Amniotic epithelial cell (primary cell): ENCODE results near the gene ERICH6B.

Experiments
- DNase-seq: peaks from one replicate; pipeline ENCODE4 v3.0.0-alpha.2; 2010; ENCODE audit warnings: low read depth

Gene ERICH6B

GRCh38 chr13:45542391-45542790, 73.1 kb downstream of the ERICH6B start:
- no peak for DNase-seq

DNA sequence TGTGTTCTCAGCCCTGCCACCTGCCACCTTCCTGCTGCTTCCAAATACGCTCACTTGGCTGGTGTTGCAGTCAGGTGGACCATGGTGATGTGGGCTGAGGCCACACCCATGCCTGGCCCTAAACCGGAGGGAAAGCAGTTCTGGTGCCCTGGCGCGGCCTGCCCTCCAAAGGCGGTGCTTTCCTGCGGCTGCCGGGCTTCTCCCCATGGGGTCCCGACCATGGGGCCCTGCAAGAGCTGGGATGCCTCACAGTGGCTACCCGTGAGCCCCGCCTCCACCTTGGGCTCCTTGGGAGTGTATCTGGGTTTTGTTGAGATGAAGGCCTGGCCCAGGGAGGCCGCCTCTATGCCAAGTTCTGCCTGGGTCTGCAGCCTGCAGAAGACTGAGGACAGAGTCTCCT, 73.7 kb downstream of the ERICH6B start:
- DNase-seq = no peak

GRCh38 chr13:45540864-45541263, 74.7 kb downstream of the ERICH6B start:
- no peak for DNase-seq

DNA sequence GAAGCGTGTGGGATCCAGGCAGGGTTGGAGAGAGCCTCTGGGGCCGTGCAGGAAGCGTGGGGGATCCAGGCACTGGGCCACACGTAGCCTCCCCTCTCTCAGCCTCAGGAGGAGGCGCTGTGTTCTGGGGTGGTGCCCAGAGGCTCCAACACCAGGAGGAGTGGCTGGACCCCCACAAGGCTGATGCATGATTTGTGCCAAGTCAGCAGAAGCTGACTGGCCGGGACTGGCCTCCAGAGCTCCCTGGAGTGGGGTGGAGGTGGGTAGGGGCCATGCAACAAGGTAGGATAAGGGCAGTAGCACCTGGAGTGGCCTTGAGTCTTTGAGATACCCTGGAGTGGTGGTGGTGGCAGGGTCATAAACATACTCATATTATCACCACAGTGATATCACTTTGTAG, 75.3 kb downstream of the ERICH6B start:
- DNase-seq = no peak

- no peak for DNase-seq
Measured at GRCh38 chr13:45538382-45538781, 77.2 kb downstream of the ERICH6B start.

GRCh38 chr13:45537516-45537915, 78.0 kb downstream of the ERICH6B start:
- no peak for DNase-seq

- no peak for DNase-seq
Measured at GRCh38 chr13:45536224-45536623, 79.3 kb downstream of the ERICH6B start.

DNA sequence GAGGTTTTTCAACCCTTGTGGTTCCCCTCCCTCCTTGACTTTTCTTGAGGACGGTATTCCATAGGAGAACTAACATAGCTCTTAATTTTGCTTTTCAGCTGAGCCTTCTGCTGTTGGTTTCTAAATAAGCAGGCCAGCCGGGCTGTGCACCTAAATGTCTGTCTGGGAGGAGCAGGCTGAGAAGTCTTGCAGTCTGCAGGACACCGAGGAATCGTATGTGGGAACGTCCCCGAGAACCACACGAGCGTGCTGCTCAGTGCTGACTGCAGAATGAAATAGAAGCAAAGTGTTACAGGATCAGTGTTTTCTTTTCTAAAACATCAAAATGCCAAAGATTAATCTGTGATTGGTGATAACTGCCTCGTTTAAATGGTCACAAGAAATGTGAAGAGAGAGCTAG, 80.9 kb downstream of the ERICH6B start:
- DNase-seq = no peak

GRCh38 chr13:45529758-45530157, 85.8 kb downstream of the ERICH6B start:
- DNase-seq = no peak

DNA sequence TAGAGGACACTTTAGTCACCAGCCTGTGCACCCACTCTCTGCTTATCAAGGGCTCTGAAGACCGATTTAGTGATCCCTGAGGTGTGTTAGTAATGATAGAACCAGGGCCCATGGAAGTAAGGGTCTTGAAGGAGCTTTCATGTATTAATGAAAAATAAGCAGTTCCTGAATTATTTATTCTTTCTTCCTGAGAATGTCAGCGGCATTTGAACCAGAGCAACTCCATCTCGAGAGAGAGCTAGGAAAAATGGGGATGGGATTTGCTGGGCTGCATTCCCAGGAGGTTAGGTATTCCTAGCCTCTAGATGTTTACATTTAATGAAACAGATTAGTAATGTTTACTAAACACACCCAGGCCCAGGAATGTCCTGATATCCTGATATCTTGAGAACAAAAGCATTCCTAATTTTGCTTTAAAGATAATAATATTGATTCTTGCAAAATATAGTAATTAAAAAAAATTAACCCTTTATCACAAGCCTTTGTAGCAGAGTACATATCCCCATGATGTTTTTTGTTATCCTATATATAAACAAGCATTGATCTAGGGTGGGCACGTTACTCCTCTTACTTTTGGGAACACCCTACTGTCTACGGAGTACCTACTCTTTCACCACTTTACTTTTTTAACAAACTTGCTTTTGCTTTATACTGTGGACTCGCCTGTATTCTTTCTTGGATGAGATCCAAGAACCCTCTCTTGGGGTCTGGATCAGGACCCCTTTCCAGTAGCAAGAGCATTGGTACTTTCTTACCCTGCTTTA, 87.7 kb downstream of the ERICH6B start:
- peak; percentile 55 for DNase-seq

DNA sequence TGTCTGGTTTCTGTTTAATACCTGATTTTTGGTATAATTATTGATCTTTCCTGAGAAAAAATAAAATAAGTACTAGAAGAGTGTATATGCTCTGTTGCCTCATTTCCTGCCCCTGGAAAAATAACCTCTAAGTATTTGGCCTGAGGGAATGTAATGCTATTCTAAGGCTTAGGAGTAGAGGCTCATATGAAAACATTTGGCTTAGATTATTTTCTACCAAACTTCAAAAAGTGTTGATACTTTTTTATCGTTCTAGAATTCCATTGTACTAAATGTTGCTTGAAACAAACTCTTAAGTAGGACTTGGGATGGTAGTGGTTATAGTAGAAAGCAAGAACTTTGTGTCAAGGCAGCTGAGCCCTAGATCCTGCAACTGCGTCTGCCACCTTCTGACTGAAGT, 93.0 kb downstream of the ERICH6B start:
- no peak for DNase-seq

- peak; percentile 38 for DNase-seq
Measured at GRCh38 chr13:45521297-45521696, 94.2 kb downstream of the ERICH6B start.

DNA sequence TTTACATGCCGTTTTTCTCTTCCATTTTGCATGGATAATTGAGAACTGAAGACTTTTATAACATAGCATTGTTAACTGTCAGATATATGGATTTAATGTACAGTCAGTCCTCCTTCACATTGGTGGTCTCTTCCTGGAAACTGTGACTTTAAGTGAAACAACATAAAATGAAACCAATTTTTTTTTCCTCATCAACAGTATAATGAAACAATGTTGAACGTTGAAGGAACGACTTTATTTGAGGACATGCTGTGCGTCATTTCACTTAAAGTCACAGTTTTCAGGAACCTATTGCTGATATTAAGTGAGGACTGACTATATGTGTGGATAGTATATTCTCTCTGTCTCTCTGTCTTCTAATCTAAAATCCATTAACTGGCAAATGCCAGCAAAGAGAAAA, 96.0 kb downstream of the ERICH6B start:
- no peak for DNase-seq

DNA sequence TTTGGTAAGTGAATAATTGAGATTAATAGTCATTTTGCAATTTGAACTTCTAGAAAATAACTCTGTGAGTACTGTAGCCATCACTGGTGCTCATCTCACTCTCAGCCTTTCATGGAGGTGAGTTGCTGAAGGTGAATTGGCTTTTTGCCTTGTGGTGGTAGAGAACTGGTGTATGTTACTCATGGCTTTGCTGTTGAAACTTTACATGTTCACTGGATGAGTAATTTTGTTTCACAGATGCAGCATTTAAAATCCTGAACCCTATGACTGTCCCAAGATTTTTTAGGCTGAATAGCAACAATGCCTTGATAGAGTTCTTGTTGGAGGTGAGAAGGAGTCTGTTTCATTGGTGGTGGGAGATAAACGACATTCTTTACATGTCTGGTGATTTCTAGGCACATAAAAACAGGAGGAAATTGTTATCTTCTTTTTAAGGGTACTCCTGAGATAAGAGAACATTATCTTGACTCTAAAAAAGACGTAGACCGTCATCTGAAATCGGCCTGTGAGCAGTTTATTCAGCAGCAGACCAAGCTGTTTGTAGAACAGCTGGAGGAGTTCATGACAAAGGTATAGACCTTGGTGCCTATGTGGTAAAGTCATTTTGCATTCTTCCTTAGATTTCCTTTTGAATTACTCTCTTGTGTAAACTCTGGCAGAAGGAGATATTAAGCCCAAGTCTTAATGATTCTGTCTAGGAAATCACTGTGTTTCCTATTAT, 96.9 kb downstream of the ERICH6B start:
- DNase-seq = peak; percentile 85

- no peak for DNase-seq
Measured at GRCh38 chr13:45516757-45517156, 98.8 kb downstream of the ERICH6B start.

GRCh38 chr13:45512098-45512496, 103.4 kb downstream of the ERICH6B start:
- DNase-seq = no peak

DNA sequence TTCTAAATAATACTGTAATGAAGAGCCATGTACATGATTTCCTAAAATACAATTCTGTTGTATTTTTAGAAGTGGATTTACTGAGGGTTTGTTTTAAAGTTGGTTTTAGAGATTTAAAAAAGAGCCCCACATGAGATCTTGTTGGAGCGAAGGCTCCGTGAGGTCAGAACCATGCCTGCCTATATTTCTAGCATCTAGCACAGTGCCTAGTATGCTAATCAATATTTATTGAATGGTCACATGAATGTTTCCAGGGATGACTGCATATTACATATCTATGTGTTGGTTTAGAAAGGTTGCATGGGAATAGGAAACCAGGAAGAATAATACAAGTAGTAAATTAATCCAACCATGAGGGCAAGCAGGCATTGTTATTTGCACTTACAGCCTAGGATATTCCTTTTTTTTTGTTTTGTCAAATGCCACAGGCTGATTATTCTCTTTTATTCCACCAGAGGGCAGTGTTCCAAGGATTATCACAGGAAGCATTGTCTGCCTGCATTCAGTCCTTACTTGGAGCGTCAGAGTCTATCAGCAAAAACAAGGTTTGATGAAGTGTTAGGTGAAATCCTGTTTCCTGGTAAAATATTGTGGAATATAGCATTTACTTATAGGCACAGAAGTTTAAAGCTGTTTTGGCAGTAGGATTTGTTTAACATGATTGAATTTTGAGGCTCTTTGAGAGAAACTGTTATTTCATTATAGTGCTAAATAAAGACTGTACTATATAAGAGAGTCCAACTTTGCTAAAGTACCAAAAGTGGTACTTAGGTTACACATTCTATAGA, 104.0 kb downstream of the ERICH6B start:
- DNase-seq = peak; percentile 74

GRCh38 chr13:45510672-45511071, 104.9 kb downstream of the ERICH6B start:
- DNase-seq = no peak

DNA sequence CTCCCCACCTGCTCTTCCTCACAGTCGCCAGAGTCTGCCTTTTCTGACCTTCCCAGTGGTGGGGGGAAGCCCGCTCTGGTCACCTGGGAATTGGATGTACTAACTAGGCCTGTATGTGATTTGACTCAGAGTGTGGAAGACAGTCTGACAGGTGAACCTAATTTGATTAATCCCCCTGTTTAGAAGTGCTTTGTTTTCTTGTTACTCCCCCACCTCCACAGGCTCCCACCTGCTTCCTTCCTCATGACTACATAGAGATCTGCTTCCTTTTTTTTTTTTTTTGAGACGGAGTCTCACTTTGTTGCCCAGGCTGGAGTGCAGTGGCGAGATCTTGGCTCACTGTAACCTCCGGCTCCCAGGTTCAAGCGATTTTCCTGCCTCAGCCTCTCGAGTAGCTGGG, 106.8 kb downstream of the ERICH6B start:
- DNase-seq = no peak

- no peak for DNase-seq
Measured at GRCh38 chr13:45506811-45507210, 108.7 kb downstream of the ERICH6B start.

DNA sequence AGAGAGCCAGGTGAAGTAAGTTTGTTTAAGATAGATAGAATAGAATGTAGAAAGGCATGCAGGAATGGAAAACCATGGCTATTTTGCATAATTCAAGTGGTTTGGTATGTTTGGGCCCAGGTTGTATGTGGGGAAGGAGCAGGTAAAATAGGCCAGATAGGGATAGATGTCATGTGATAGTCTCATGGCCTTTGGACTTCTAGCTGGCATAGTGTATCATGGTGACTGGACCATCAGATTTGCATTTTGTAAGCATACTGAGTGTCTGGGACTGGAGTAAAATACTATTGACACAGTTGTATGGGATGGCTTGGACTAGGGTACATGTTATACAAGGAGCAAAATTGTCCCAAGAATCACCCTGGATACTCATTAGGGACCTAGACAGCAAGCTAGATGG, 111.9 kb downstream of the ERICH6B start:
- no peak for DNase-seq

DNA sequence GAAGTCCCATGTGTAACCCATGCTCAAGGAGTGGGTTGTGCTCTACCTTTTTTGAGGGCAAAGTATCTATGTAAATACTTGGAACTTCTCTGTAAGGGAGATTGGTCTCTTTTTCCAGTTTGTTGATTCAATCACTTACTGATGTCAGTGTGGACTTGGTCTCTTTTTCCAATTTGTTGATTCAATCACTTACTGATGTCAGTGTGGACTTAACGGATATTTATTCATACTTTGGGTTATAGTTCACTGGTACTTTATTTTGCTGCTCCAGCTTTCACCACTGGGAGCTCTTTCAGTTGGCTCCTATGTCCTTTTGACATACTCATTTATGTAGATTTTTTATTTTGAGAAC, 114.4 kb downstream of the ERICH6B start:
- DNase-seq = no peak
